Body of pancreas (tissue), 4 donors: ENCODE data around the gene PDE4D.

Source experiments
- POLR2A ChIP-seq, 3 donors: fragments of 450-650 bp; IDR thresholded peaks; one replicate each; pipeline ENCODE4 v1.6.1; 2016; ENCODE audit warnings: antibody characterized with exemption in 3 of 3, mild to moderate bottlenecking in 2 of 3
- TF ChIP-seq, protein P1 (sequence below), 7 experiments: fragments of 450-650 bp in 4 of 7; fragments of 200-600 bp in 3 of 7; sonication (generic) in 3 of 7; IDR thresholded peaks; one replicate each; pipeline ENCODE4 v1.5.1; 2016 to 2019; ENCODE audit warnings: antibody characterized with exemption in 7 of 7

GRCh38 chr5:59893429-59894227, at the start of gene PDE4D:
- TF ChIP-seq, protein P1, sequence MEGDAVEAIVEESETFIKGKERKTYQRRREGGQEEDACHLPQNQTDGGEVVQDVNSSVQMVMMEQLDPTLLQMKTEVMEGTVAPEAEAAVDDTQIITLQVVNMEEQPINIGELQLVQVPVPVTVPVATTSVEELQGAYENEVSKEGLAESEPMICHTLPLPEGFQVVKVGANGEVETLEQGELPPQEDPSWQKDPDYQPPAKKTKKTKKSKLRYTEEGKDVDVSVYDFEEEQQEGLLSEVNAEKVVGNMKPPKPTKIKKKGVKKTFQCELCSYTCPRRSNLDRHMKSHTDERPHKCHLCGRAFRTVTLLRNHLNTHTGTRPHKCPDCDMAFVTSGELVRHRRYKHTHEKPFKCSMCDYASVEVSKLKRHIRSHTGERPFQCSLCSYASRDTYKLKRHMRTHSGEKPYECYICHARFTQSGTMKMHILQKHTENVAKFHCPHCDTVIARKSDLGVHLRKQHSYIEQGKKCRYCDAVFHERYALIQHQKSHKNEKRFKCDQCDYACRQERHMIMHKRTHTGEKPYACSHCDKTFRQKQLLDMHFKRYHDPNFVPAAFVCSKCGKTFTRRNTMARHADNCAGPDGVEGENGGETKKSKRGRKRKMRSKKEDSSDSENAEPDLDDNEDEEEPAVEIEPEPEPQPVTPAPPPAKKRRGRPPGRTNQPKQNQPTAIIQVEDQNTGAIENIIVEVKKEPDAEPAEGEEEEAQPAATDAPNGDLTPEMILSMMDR (IDR thresholded peaks at IDR 0.05): peak in 3 of 7 experiments; percentile 4 to 17 (median 8)
- no peak for TF ChIP-seq POLR2A (IDR thresholded peaks at IDR 0.05)
